Measurements from ENCODE around the gene SKAP1. TPM values are rescaled to one million over a fixed set of nuclear protein-coding genes. Genes with fewer than 3 reads are reported as not detected.

The SKAP1 gene
- 0.08 TPM in 1 of 5 replicates, not detected in the others for total RNA-seq (2022; extraction: Qiagen RNA extraction; ENCODE audit: low read depth)

DNA sequence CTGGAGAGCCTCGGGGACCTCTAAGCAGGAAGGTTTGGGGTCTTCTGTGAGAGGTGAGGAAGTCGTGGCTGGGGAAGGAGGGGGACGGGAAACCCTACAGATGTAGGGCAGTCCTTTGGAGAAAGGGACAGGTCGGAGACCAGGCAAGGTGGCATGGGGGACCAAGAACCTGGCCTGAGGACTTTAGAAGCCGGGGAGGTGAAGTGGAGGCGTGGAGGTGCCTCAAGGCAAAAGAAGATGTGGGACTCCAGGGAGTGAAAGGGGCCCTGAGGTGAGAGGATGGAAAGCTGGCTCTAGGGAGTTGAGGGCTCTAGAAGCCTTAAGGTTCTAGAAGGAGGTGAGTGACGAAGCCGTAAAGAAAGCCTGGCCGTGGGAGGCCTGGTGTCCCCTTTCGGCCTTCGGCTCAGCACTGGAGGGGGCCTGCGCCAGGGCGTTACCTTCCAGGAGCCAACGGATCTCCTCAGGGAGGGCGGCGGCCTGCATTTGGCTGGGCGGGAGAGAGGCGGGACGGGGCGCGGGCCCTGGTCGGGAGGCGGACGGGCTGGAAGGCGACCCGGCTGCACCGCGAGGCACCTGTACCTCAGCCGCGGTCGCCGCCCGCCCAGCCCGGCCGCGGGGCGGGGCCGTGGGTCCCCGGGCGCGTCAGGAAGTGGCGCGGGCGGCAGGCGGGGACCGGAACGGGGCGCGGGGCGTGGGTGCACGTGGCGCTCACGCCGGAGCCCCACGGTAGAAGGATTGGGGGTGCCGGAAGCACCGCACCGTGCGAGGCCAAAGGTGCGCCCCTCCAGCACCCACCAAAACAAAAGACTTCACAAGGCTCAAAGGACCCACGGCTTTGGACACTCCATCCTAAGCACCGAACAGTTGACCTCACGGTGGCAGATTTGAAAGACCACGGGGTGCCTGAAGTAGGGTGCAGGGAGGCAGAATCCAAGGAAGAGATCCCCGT lies at the start of gene SKAP1:
Gene SKAP1, minus strand, starts transcription at position 577 of the 949 bp plus-strand sequence.

DNA sequence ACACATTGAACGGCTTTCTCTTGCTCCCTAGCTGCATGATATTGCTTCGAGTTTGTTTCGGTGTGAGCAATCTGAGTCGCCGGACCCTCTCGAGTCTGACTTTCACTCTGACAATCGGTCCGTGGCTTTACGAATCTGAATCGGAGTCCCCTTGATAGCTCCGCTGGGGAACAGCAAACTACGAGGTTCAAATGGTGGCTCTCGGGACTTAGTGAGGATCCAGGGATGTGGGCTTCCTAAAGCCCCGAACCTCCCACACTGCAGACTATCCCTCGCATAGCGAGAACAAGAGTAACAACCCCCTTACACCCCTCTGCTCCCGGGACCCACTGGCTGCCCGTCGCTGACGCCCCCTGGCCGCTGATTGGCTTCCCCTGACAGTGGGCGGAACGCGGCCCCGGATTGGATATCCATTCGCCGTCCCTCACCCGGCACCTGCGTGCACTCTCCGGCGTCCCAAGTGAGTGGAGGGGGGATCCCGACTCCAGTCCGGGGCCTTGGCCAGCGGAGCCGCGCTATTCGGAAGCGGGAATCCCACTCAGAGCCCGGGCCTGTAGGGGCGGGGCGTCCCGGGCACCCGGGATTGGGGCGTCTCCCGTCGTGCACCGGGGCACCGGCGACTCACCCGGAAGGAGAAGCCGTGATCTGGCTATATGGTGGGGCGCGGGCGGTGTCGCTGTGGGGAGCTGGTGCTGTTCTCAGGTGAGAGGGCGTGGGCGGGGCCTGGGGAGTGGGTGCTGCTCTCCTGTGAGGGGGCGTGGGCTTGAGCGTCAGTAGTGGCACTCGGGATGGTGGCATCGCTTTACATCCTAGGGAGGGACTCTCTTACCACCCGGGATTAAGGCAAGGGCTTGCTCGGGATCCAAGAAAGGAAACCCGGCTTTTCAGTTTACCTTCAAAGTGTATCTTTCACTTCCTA lies 322.6 kb downstream of the SKAP1 start, which contains the start of gene SNX11:
Gene SNX11, plus strand, starts transcription at position 630 of the 919 bp plus-strand sequence. CDS start 4,278 bp downstream, outside the sequence.

DNA sequence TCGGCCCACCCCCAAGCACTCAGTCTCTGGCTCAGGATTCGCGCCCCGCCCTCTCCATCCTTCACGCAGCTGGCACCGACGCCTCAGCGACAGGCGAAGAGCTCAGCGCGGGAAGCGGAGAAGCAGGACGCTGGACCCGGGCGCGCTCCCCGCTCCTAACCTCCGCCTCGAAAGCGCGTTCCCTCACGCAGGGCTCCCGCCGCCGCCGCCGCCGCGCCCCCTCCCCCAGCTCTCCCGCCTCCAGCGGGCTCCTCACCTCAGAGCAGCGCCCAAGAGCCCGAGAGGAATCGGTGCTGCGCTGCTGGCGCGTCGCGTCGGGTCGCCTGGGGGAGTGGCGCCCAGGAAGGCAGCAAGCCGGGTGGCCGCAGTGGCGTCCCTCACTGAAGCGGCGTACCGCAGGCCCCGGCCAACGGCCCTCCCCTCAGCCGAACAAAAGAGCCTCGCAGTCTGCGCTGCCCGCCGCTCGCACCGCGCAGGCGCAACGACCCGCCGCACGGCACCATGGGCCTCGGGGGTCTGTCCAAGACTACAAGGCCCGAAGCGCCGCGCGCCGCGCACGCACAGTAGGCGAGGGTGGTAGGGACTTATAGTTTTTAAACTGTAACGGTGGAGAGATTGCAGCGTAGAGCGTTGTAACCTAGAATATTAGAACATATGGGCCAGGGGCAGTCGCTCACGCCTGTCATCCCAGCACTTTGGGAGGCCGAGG lies 328.8 kb downstream of the SKAP1 start, which contains the start of gene CBX1:
Gene CBX1, minus strand, starts transcription at position 467 of the 709 bp plus-strand sequence. CDS start 24,474 bp downstream, outside the sequence.

Other genes starting within 250 kb of the SKAP1 start
- not detected in 5 replicates for gene HOXB1, start 100.8 kb upstream of the SKAP1 start, total RNA-seq (2022; extraction: Qiagen RNA extraction; ENCODE audit: low read depth)
- 0.43 to 1.1 TPM (median 0.53 TPM) in 5 replicates for gene HOXB2, start 114.9 kb upstream of the SKAP1 start, total RNA-seq (2022; extraction: Qiagen RNA extraction; ENCODE audit: low read depth)
- gene HOXB4, start 148.1 kb upstream of the SKAP1 start, total RNA-seq (2022; extraction: Qiagen RNA extraction; ENCODE audit: low read depth), result 0.09 to 0.15 TPM (median 0.12 TPM) in 3 of 5 replicates, not detected in the others
- 3.9 to 6.7 TPM (median 4.8 TPM) in 5 replicates for gene HOXB3, start 160.0 kb upstream of the SKAP1 start, total RNA-seq (2022; extraction: Qiagen RNA extraction; ENCODE audit: low read depth)
- 1.5 to 2.9 TPM (median 2.5 TPM) in 5 replicates for gene HOXB5, start 163.6 kb upstream of the SKAP1 start, total RNA-seq (2022; extraction: Qiagen RNA extraction; ENCODE audit: low read depth)
- gene HOXB6, start 174.8 kb upstream of the SKAP1 start, total RNA-seq (2022; extraction: Qiagen RNA extraction; ENCODE audit: low read depth), result 4.0 to 6.9 TPM (median 5.4 TPM) in 5 replicates
- 31.1 to 41.0 TPM (median 33.2 TPM) in 5 replicates for gene HOXB7, start 180.8 kb upstream of the SKAP1 start, total RNA-seq (2022; extraction: Qiagen RNA extraction; ENCODE audit: low read depth)
- 7.8 to 12.5 TPM (median 10.2 TPM) in 5 replicates for gene HOXB8, start 185.1 kb upstream of the SKAP1 start, total RNA-seq (2022; extraction: Qiagen RNA extraction; ENCODE audit: low read depth)
- 7.5 to 8.8 TPM (median 8.6 TPM) in 5 replicates for gene HOXB9, start 196.1 kb upstream of the SKAP1 start, total RNA-seq (2022; extraction: Qiagen RNA extraction; ENCODE audit: low read depth)

All from A549 treated with RU486 at 1 μM for 4 hours (cell line).